Skeletal muscle tissue (tissue), 4 donors: Measurements from ENCODE around the gene PLS3. TPM values are rescaled to one million over a fixed set of nuclear protein-coding genes. Genes with fewer than 3 reads are reported as not detected.
"Not testable (repeated sequence)": the region's sequence is repeated elsewhere in the genome, so short reads cannot be mapped to it uniquely, and the experiment has no call there.

Experiments
- H3K27ac ChIP-seq: one replicate; pipeline ENCODE4 v1.7.0; 2013; ENCODE audit warnings: mild to moderate bottlenecking, low read depth, low read length, inconsistent platforms
- H3K27me3 ChIP-seq, 3 donors: one replicate each; pipeline ENCODE4 v1.7.0; 2013; ENCODE audit warnings: low read length in 3 of 3; ENCODE audit not compliant: control insufficient read depth in 3 of 3, insufficient read depth in 3 of 3
- H3K36me3 ChIP-seq, 3 donors: one replicate each; pipeline ENCODE4 v1.7.0; 2013; ENCODE audit warnings: low read length in 3 of 3; ENCODE audit not compliant: control insufficient read depth in 3 of 3, insufficient read depth in 3 of 3
- H3K4me1 ChIP-seq, 3 donors: one replicate each; pipeline ENCODE4 v1.7.0; 2013; ENCODE audit warnings: low read length in 3 of 3, mild to moderate bottlenecking in 3 of 3; ENCODE audit not compliant: control insufficient read depth in 3 of 3, insufficient read depth in 3 of 3
- H3K4me3 ChIP-seq, 3 donors: one replicate each; pipeline ENCODE4 v1.7.0; 2013; ENCODE audit warnings: low read length in 3 of 3
- H3K9ac ChIP-seq, 3 donors: one replicate each; pipeline ENCODE4 v1.7.0; 2013; ENCODE audit warnings: low read length in 3 of 3, mild to moderate bottlenecking in 3 of 3, moderate library complexity in 2 of 3, low read depth in 1 of 3
- H3K9me3 ChIP-seq, 3 donors: one replicate each; pipeline ENCODE4 v1.7.0; 2013; ENCODE audit warnings: low read length in 3 of 3; ENCODE audit not compliant: control insufficient read depth in 3 of 3
- total RNA-seq: library from RNA; depleted of rRNA; stranded (reverse); fragments of >200 nt; gene quantifications from one replicate; pipeline ENCODE4 v1.2.3, GENCODE V29; 2014
- donor health status: Osteomylitis.

PLS3 gene
- total RNA-seq, 1 donor from 2014 or later = 71.0 TPM

- Histone ChIP-seq H3K9ac (no peak overlapping the region), H3K27ac (no peak overlapping the region), H3K4me1 (peaks cover 0 to 3% (median 0%) of the 10 kb centered on the region in 3 donors), H3K27me3 (no peaks in the 10 kb centered on the region), H3K36me3 (peaks cover under 1 to 7% (median 1%) of the 10 kb centered on the region in 3 donors), H3K4me3 (no peak overlapping the region), H3K9me3 (no peaks in the 10 kb centered on the region)
Observed at GRCh38 chrX:115632455-115632854, 71.5 kb downstream of the PLS3 start.

GRCh38 chrX:115633397-115633796 lies 72.4 kb downstream of the PLS3 start:
- H3K4me3 ChIP-seq, H3K27me3 ChIP-seq, H3K27ac ChIP-seq, H3K9ac ChIP-seq, H3K4me1 ChIP-seq, H3K9me3 ChIP-seq: not testable (repeated sequence)
- H3K36me3 ChIP-seq = peaks cover 4 to 10% (median 5%) of the 10 kb centered on the region in 3 donors

GRCh38 chrX:115639334-115639880 lies 78.4 kb downstream of the PLS3 start:
- H3K4me1 ChIP-seq = no peaks in the 10 kb centered on the region
- H3K9ac ChIP-seq = no peak overlapping the region
- H3K9me3 ChIP-seq = no peaks in the 10 kb centered on the region
- no peak overlapping the region for H3K27ac ChIP-seq
- H3K4me3 ChIP-seq = no peak overlapping the region
- H3K27me3 ChIP-seq = no peaks in the 10 kb centered on the region
- peaks cover 4 to 14% (median 8%) of the 10 kb centered on the region in 3 donors for H3K36me3 ChIP-seq

- H3K9me3 ChIP-seq = no peaks in the 10 kb centered on the region
- H3K4me3 ChIP-seq = no peak overlapping the region
- H3K4me1 ChIP-seq = no peaks in the 10 kb centered on the region
- H3K9ac ChIP-seq = no peak overlapping the region
- no peaks in the 10 kb centered on the region for H3K27me3 ChIP-seq
- H3K27ac ChIP-seq = no peak overlapping the region
- peaks cover 13 to 17% (median 16%) of the 10 kb centered on the region in 3 donors for H3K36me3 ChIP-seq
Observed at GRCh38 chrX:115642311-115642710, 81.3 kb downstream of the PLS3 start.

GRCh38 chrX:115642895-115643530 lies 82.0 kb downstream of the PLS3 start:
- H3K4me3 ChIP-seq = no peak overlapping the region
- H3K36me3 ChIP-seq = peaks cover 12 to 15% (median 12%) of the 10 kb centered on the region in 3 donors
- H3K27me3 ChIP-seq = no peaks in the 10 kb centered on the region
- no peak overlapping the region for H3K9ac ChIP-seq
- no peak overlapping the region for H3K27ac ChIP-seq
- H3K9me3 ChIP-seq = no peaks in the 10 kb centered on the region
- no peaks in the 10 kb centered on the region for H3K4me1 ChIP-seq

- not testable (repeated sequence) for H3K4me1 ChIP-seq, H3K27ac ChIP-seq, H3K27me3 ChIP-seq, H3K9me3 ChIP-seq, H3K4me3 ChIP-seq, H3K9ac ChIP-seq
- H3K36me3 ChIP-seq = peaks cover 10 to 24% (median 16%) of the 10 kb centered on the region in 3 donors
Observed at GRCh38 chrX:115644397-115644796, 83.4 kb downstream of the PLS3 start.

GRCh38 chrX:115649461-115650063 lies 88.6 kb downstream of the PLS3 start:
- no peak overlapping the region for H3K27ac ChIP-seq
- H3K4me3 ChIP-seq = no peak overlapping the region
- H3K4me1 ChIP-seq = peaks cover 0 to 4% (median 0%) of the 10 kb centered on the region in 3 donors
- H3K27me3 ChIP-seq = no peaks in the 10 kb centered on the region
- H3K9me3 ChIP-seq = no peaks in the 10 kb centered on the region
- no peak overlapping the region for H3K9ac ChIP-seq
- H3K36me3 ChIP-seq = peaks cover 10 to 25% (median 15%) of the 10 kb centered on the region in 3 donors

- no peaks in the 10 kb centered on the region for H3K9me3 ChIP-seq
- no peak overlapping the region for H3K9ac ChIP-seq
- H3K4me3 ChIP-seq = no peak overlapping the region
- H3K27me3 ChIP-seq = no peaks in the 10 kb centered on the region
- peaks cover 10 to 25% (median 15%) of the 10 kb centered on the region in 3 donors for H3K36me3 ChIP-seq
- H3K4me1 ChIP-seq = peaks cover 0 to 4% (median 0%) of the 10 kb centered on the region in 3 donors
- H3K27ac ChIP-seq = no peak overlapping the region
Observed at GRCh38 chrX:115650449-115650848, 89.5 kb downstream of the PLS3 start.

GRCh38 chrX:115650916-115651315 lies 89.9 kb downstream of the PLS3 start:
- Histone ChIP-seq H3K4me3 (no peak overlapping the region), H3K36me3 (peaks cover 8 to 23% (median 15%) of the 10 kb centered on the region in 3 donors), H3K9me3 (no peaks in the 10 kb centered on the region), H3K4me1 (peaks cover 0 to 4% (median 0%) of the 10 kb centered on the region in 3 donors), H3K27me3 (no peaks in the 10 kb centered on the region), H3K27ac (no peak overlapping the region), H3K9ac (no peak overlapping the region)

GRCh38 chrX:115652221-115652620 lies 91.2 kb downstream of the PLS3 start:
- no peak overlapping the region for H3K4me3 ChIP-seq
- peaks cover 2 to 16% (median 6%) of the 10 kb centered on the region in 3 donors for H3K36me3 ChIP-seq

More at GRCh38 chrX:115652221-115652620, 91.2 kb downstream of the PLS3 start:
- peaks cover 0 to 4% (median 0%) of the 10 kb centered on the region in 3 donors for H3K4me1 ChIP-seq
- H3K27ac ChIP-seq = no peak overlapping the region
- H3K9me3 ChIP-seq = no peaks in the 10 kb centered on the region
- H3K27me3 ChIP-seq = no peaks in the 10 kb centered on the region
- no peak overlapping the region for H3K9ac ChIP-seq
